NCI-H82 treated with DMSO at 0.1 percent for 48 hours (cell line): ENCODE data around the gene TMEM63C.
"Not testable (repeated sequence)": the region's sequence is repeated elsewhere in the genome, so short reads cannot be mapped to it uniquely, and the experiment has no call there.

ENCODE experiments used
- DNase-seq: peaks from one replicate; lab custom pipeline; 2025; ENCODE audit not compliant: unreplicated experiment; lab: John Stamatoyannopoulos, UW

Gene TMEM63C

DNA sequence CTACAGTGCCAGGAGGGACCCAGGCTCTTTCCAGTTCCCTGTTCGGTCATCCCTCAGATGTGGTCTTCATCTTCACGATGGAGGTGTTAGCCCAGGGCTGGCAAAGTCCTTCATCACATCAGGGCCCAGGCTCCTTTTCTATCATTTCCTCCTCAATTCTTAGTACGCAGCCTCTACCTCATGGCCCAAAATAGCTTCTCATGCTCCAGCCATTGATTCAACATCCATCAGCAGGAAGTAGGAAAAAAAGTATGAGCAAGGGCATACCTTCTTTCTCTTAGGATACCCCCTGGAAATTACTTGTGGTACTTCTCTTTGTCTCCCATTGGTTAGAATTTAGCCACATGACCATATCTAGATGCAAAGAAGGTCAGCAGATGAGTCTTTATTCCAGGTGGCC lies 27.8 kb upstream of the TMEM63C start:
- DNase-seq, result no peak

DNA sequence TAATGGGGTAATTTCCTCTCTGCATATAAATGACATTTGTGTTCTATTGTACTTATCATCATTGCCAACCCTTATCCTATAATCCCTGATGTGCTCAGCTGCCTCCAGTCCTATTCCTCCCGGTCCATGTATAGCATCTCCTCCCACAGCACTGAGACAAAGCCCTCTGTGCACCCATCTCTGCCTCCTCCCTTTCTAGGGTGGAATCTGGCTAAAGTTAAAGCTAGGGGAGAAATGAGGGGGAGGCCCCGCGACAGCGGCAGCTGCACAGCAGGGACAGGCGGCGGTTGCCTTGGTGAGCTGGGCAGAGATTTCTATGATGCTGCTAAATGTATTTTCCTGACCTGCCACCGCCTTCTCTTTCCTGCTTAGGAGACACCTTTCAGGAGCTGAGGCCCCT lies 27.2 kb upstream of the TMEM63C start:
- DNase-seq, result no peak

DNA sequence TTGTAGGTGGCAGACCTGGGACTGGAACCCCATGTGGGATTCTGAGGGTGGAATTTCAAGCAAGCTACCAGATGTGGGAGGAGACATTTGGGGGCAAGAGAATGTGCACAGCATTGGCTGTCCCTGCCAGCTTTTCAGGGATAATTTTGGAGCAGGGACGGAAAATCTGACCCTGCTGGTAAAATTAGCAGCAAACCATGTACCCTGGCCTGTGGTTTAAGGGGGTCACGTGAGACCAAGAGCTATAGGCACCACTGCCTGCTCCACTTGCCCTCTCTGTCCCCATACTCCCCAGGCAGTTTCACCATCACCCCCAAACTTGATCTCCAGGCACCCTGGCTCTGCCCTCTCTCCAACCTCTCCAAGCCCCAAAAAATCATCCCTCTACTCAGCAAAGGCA lies 26.5 kb upstream of the TMEM63C start:
- DNase-seq, result no peak

DNA sequence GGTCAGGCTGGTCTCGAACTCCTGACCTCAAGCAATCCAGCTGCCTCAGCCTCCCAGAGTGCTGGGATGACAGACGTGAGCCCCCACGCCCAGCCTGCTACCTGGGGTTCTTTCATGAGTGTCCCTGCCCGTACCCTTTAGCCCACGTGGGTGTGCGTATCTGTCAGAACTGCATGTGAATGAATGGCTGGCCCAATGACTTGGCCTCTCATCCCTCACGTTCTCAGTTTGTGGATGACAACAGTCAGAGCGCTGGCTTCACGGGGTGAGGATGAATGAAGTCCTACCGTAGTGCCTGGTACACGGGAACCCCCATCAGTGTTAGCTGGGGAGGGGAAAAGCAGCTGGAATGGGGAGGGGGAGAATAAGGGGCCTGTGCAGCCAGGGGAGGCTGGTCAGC lies 23.9 kb upstream of the TMEM63C start:
- DNase-seq, result no peak

DNA sequence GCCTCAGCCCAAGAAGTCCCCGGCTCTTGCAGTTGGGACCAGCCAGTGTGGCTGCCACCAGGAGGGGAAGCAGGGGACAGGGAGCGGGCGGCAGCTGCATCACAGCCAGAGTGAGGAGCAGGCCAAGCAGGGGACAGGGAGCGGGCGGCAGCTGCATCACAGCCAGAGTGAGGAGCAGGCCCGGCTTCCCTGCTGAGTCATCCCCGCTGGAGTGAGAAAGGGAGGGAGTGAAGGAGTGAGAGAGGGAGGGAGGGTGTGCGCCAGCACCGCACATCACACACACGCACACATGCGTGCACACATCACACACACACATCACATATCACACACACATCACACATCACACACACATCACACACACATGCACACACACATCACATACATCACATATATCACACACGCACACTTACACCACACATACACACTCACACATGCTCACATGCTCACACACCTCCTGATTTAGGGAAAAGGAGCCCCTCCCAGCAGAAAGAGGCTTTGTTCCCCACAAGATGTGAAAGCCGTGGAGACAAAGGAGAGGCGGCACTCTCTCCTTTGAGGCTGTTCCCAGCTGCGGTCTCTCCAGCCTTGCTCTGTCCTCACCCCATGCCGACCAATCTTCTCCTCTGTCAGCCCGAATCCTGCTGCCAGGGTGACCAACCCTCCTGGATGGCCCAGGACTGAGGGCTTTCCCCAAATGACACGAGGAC lies 23.3 kb upstream of the TMEM63C start:
- no peak for DNase-seq

DNA sequence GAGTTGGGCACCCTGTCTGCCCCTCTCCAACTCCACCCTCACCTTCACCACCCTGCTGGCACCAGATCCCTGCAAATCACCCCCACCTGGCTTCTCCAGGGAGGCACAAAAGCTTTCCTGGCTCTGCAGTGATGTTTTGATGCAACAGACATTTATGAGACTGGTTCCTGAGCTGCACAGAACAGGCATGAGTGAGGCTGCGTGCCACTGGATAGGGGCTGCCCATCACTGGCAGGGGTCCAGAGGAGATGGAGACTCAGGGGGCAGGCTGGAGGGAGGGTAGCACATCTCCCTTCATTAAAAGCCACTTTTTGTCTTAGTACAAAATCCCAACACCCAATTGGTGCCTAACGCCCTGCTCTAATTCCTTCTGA lies 22.7 kb upstream of the TMEM63C start:
- no peak for DNase-seq

GRCh38 chr14:77161011-77161410 lies 20.6 kb upstream of the TMEM63C start:
- no peak for DNase-seq

- DNase-seq, result no peak
Observed at GRCh38 chr14:77170045-77170444, 11.6 kb upstream of the TMEM63C start.

- no peak for DNase-seq
Observed at GRCh38 chr14:77172916-77173315, 8.7 kb upstream of the TMEM63C start.

- DNase-seq, result not testable (repeated sequence)
Observed at GRCh38 chr14:77173911-77174617, 7.5 kb upstream of the TMEM63C start.

DNA sequence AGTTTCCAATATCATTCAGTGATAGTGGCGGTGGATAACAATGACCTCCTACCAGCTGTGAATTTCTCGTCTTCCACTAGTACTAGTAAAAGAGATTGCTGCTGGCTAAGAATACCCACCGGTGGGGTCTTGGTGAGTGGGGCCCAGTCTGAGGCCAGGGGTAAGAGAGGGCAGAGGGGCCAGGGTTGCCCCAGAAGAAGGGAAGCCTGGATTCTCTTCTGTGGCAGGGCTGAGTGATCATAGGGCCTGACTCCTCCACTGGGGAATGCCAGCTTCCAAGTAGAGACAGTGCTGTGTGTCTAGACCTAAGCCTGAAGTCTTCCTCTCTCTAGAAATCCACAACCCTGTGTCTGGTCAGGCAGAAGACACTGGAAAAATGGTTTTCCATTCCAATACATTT lies 5.8 kb upstream of the TMEM63C start:
- DNase-seq, result no peak

DNA sequence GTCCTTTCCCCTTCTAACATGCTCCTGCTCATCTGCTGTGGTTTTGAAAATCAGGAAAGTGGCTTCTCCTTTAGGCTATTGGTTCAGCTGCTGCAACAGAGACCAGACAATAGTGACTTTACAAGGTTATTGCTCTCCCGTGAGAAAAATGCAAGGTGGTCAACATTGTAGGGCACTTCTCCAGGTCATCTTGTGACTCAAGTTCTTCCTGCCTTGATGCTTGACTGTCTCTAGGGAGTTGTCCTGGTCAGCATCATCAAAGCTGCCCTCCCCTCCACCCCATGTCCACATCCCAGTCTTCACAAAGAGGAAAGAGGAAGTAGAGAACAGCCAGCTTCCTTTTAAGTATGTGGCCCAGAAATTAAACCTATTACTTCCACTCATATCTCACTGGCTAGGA lies 3.9 kb upstream of the TMEM63C start:
- DNase-seq, result no peak

- no peak for DNase-seq
Observed at GRCh38 chr14:77178656-77179055, 2.9 kb upstream of the TMEM63C start.

DNA sequence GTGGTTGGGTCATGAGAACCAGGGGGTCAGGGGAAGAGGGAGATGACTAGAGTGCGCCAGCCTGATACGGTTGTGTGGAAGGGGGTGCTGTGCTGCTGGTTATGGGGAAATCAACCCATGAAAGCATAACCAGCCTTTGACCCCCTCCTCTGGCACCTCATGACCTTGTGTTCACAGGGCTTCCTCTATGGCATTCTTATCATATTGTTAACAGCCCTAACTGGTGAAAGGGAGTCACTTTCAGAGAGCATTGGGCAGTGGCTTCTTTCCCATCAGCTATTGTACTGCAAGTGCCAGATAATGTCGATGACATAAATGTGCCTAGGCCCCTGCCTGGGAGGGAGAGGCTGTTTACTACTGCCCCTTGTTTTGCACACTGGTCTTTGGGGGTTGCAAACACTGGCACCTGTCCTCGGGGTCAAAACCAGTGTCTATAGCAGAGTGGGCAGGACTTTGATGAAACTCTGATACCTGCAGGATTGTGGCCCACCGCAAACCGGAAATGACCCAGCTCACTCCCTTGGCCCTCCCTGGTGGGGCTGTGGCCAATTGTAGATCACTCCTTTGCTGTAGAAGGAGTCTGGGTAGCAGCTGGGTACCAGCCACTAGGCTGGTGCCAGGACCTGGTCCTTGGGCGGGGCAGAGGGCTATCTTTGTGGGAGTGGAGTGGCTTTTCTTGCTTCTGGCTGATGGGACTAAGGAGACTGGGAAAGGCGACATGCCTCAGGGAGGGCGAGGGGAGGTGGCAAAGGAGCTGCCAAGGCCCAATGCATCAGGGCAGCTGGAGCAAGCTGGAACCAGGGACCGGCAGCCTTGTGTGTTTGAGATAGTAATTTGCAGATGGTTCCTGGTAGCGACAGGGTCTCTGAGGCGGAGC lies 634 bp upstream of the TMEM63C start:
- no peak for DNase-seq

- no peak for DNase-seq
Observed at GRCh38 chr14:77183896-77184295, 2.3 kb downstream of the TMEM63C start.

- no peak for DNase-seq
Observed at GRCh38 chr14:77184396-77185092, 2.9 kb downstream of the TMEM63C start.

DNA sequence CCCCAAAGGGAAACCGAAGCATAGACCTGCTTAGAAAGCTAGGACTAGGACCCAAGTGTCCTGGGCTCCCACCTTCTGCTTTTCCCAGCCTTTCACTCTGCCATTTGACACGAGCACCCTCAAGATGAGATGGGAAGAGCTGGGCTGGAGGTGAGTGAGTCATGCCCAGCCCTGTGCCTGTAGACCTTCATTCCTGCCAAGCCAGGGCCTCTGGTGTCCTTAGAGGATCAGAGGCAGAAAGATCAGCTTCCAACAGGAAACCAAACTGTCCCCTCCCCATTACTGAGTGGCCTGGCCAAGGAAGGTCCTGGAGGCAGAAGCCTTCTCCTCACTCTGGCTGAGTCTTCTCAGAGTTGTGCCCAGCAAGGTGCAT lies 3.5 kb downstream of the TMEM63C start:
- no peak for DNase-seq

DNA sequence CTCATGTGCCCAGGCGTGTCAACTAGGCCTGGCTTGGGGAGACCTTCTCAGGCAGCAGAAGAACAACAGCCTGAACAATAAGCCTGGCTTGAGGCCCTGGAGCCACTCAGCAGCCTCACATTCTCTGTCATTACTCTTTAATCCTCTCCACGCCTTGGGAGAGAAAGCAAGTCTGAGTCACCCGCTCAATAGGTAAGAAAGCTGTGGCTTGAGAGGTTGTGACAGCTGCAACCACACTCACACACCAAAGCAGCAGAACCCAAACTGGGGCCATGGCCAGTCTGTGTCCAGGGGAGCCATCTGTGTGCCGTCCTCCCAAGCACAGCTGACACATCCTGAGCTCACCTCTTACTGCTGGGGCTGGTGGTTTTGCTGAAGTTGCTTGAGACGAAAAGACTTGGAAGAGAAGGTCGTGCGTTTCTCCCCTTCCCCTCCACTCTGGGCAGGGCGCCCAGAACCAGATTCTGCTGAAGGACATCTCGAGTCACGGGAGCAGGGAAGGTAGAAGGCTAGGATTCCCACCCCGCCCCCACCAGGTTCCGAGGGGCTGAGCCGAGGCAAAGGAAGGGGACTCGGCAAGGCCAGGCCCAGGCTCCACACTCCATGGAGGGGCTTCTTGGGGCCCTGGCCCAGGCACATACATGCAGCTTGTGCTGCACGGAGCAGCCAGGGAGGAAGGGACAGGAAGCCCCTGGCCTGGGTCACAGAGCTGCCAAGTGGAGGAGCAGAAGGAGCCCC lies 5.5 kb downstream of the TMEM63C start:
- peak; percentile 25 for DNase-seq

- DNase-seq, result no peak
Observed at GRCh38 chr14:77187649-77188012, 6.0 kb downstream of the TMEM63C start.

DNA sequence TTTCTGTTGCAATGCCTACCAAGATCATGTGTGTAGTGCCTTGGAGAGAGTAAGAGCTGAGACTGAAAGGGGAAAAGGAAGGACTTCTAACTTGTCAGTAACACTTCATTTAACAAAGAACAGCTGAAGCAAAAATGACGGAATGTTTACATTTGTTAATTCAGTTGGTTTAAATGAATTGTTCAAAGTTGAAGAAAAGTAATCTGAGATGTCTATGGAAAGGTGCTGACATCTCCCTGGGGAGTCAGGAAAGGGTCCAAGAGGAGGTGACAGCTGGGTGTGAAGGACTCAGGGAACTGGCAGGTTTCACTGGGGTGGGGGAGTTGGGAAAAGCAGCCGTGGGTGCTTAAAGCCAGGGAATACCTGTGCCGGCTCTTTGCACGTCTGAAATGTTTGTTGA lies 7.9 kb downstream of the TMEM63C start:
- no peak for DNase-seq

DNA sequence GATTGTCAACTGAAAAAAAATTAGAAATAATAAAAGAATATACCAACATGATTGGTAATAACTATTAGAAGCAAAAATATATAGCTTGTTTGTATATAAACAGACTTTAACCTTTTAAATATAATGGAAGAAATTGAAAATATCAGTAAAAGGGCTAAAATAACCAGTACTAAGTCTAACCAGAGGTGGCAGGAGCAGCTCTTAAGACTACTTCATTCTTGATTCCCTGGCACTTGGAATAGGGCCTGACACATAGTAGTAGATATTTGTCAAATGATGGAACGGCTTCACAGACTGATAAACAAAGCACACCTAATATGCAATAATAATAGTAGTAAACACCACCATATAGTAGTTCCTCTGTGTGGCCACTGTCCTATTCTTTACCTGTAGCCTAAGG lies 9.4 kb downstream of the TMEM63C start:
- DNase-seq, result no peak
